NT2/D1 (cell line): ENCODE data around the gene PNPLA7.
"Not testable (repeated sequence)": the region's sequence is repeated elsewhere in the genome, so short reads cannot be mapped to it uniquely, and the experiment has no call there.

Experiments
- DNase-seq: peaks from one replicate; pipeline ENCODE4 v3.0.0-alpha.2; 2011; ENCODE audit warnings: low read depth, low spot score
- H3K27me3 ChIP-seq: 2 replicates; pipeline ENCODE4 v1.6.0; 2011; ENCODE audit warnings: mild to moderate bottlenecking; ENCODE audit not compliant: insufficient read length, insufficient read depth
- H3K36me3 ChIP-seq: 2 replicates; pipeline ENCODE4 v1.6.1; 2011; ENCODE audit warnings: mild to moderate bottlenecking, low read length, mixed read lengths; ENCODE audit not compliant: insufficient read depth, insufficient read length
- H3K4me1 ChIP-seq: 2 replicates; pipeline ENCODE4 v1.5.1; 2011; ENCODE audit not compliant: insufficient read depth, insufficient read length
- H3K4me3 ChIP-seq: 2 replicates; pipeline ENCODE4 v1.5.1; 2011; ENCODE audit warnings: low read depth; ENCODE audit not compliant: insufficient read length
- H3K9ac ChIP-seq: 2 replicates; pipeline ENCODE4 v1.6.0; 2011; ENCODE audit warnings: low read depth; ENCODE audit not compliant: insufficient read length
- H3K9me3 ChIP-seq: 2 replicates; pipeline ENCODE4 v1.5.1; 2011; ENCODE audit warnings: mild to moderate bottlenecking, low read length; ENCODE audit not compliant: insufficient read depth
- SUZ12 ChIP-seq: IDR thresholded peaks from 2 replicates; pipeline ENCODE4 v1.6.1; 2011; ENCODE audit not compliant: insufficient read length, insufficient read depth; ENCODE audit errors: extremely low read depth
- YY1 ChIP-seq: IDR thresholded peaks from 2 replicates; pipeline ENCODE4 v1.6.1; 2011; ENCODE audit not compliant: insufficient read length, insufficient read depth
- ZNF274 ChIP-seq: IDR thresholded peaks from 2 replicates; pipeline ENCODE4 v1.6.1; 2011; ENCODE audit warnings: mild to moderate bottlenecking, low read depth, low read length

Gene PNPLA7

GRCh38 chr9:137547687-137548543, 2.3 kb downstream of the PNPLA7 start:
- Histone ChIP-seq H3K4me3 (no peak overlapping the region), H3K27me3 (no peaks in the 10 kb centered on the region), H3K36me3 (peaks cover 7% of the 10 kb centered on the region), H3K9me3 (peaks cover 20% of the 10 kb centered on the region; the same call in 1 of the 2 replicates), H3K9ac (peak overlapping the region; percentile 5), H3K4me1 (peaks cover 7% of the 10 kb centered on the region)
- no peak for TF ChIP-seq YY1
- TF ChIP-seq SUZ12 = no peak
- no peak for TF ChIP-seq ZNF274
- no peak for DNase-seq

- Histone ChIP-seq H3K4me3 (no peak overlapping the region), H3K36me3 (no peaks in the 10 kb centered on the region), H3K27me3 (no peaks in the 10 kb centered on the region), H3K4me1 (peaks cover 10% of the 10 kb centered on the region), H3K9me3 (peaks cover 20% of the 10 kb centered on the region; the same call in 1 of the 2 replicates), H3K9ac (no peak overlapping the region)
- TF ChIP-seq YY1 = no peak
- no peak for TF ChIP-seq ZNF274
- TF ChIP-seq SUZ12 = no peak
- no peak for DNase-seq
These were observed 5.1 kb downstream of the PNPLA7 start for GRCh38 chr9:137545123-137545522.

GRCh38 chr9:137544176-137544760, 5.9 kb downstream of the PNPLA7 start:
- Histone ChIP-seq H3K9me3 (peaks cover 20% of the 10 kb centered on the region; the same call in 1 of the 2 replicates), H3K27me3 (no peaks in the 10 kb centered on the region), H3K36me3 (no peaks in the 10 kb centered on the region), H3K4me1 (peaks cover 7% of the 10 kb centered on the region), H3K4me3 (no peak overlapping the region), H3K9ac (no peak overlapping the region)
- DNase-seq = no peak
- no peak for TF ChIP-seq YY1

- Histone ChIP-seq H3K27me3 (no peaks in the 10 kb centered on the region), H3K4me1 (peaks cover 7% of the 10 kb centered on the region), H3K9me3 (peaks cover 20% of the 10 kb centered on the region; the same call in 1 of the 2 replicates), H3K4me3 (no peak overlapping the region), H3K9ac (no peak overlapping the region), H3K36me3 (no peaks in the 10 kb centered on the region)
- no peak for TF ChIP-seq YY1
- TF ChIP-seq ZNF274 = no peak
- no peak for TF ChIP-seq SUZ12
- no peak for DNase-seq
These were observed 6.8 kb downstream of the PNPLA7 start for GRCh38 chr9:137543237-137543963.

- H3K9me3 ChIP-seq = peaks cover 20% of the 10 kb centered on the region; the same call in 1 of the 2 replicates
- H3K4me1 ChIP-seq = peaks cover 7% of the 10 kb centered on the region
- H3K9ac ChIP-seq = no peak overlapping the region
- no peaks in the 10 kb centered on the region for H3K27me3 ChIP-seq
- TF ChIP-seq ZNF274 (no peak), YY1 (no peak), SUZ12 (no peak)
- no peak overlapping the region for H3K4me3 ChIP-seq
- no peak for DNase-seq
- no peaks in the 10 kb centered on the region for H3K36me3 ChIP-seq
These were observed 7.7 kb downstream of the PNPLA7 start for GRCh38 chr9:137542486-137542885.

- Histone ChIP-seq H3K36me3 (no peaks in the 10 kb centered on the region), H3K9ac (no peak overlapping the region), H3K4me3 (no peak overlapping the region), H3K9me3 (peaks cover 13% of the 10 kb centered on the region; the same call in 1 of the 2 replicates), H3K27me3 (no peaks in the 10 kb centered on the region), H3K4me1 (peaks cover 7% of the 10 kb centered on the region)
- DNase-seq = no peak
- TF ChIP-seq YY1 (no peak), SUZ12 (no peak), ZNF274 (no peak)
These were observed 9.7 kb downstream of the PNPLA7 start for GRCh38 chr9:137540536-137540935.

- Histone ChIP-seq H3K9me3 (peaks cover 17% of the 10 kb centered on the region; the same call in 1 of the 2 replicates), H3K36me3 (no peaks in the 10 kb centered on the region), H3K4me1 (peaks cover 3% of the 10 kb centered on the region), H3K27me3 (no peaks in the 10 kb centered on the region), H3K4me3 (no peak overlapping the region), H3K9ac (no peak overlapping the region)
- DNase-seq = no peak
- TF ChIP-seq ZNF274 = no peak
- TF ChIP-seq SUZ12 = no peak
- no peak for TF ChIP-seq YY1
These were observed 12.1 kb downstream of the PNPLA7 start for GRCh38 chr9:137538058-137538457.

DNA sequence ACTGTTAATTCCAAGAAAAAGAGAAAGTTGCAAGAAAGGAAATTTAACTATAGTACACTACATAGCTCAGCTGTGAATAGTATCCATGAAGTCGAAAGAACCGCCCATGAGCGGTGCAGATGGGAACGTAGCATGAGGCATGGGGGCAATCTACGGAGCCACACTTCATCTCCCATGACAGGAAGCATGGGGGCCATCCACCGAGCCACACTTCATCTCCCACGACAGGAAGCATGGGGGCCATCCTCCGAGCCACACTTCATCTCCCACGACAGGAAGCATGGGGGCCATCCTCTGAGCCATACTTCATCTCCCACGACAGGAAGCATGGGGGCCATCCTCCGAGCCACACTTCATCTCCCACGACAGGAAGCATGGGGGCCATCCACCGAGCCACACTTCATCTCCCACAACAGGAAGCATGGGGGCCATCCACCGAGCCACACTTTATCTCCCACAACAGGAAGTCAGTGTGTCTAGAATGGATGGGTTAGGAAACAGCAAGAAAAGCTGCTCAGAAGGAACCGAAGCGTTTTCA, 13.5 kb downstream of the PNPLA7 start:
- not testable (repeated sequence) for H3K27me3 ChIP-seq, H3K4me3 ChIP-seq, H3K9ac ChIP-seq, H3K36me3 ChIP-seq, DNase-seq, H3K4me1 ChIP-seq
- peaks cover 17% of the 10 kb centered on the region; the same call in 1 of the 2 replicates for H3K9me3 ChIP-seq
